HG03025 (cell line): Measurements from ENCODE around the gene CD72.

Experiments
- ATAC-seq: cut with Tn5 transposase; IDR thresholded peaks from one replicate; pipeline ENCODE4 v1.9.1; 2021; ENCODE audit warnings: mild to moderate bottlenecking, moderate library complexity; ENCODE audit not compliant: unreplicated experiment, low FRiP score

The CD72 gene

GRCh38 chr9:35618325-35618727 is at the start of gene CD72:
Gene CD72, minus strand, starts transcription at chr9:35618413. Its CDS starts 110 bp downstream, at chr9:35618303.
- no peak for ATAC-seq

- ATAC-seq, result no peak
Measured at GRCh38 chr9:35667939-35668338, 49.7 kb upstream of the CD72 start.

- ATAC-seq, result no peak
Measured at GRCh38 chr9:35666549-35666948, 48.3 kb upstream of the CD72 start.

GRCh38 chr9:35666045-35666444 is 47.8 kb upstream of the CD72 start:
- ATAC-seq, result no peak

GRCh38 chr9:35665471-35665818 is 47.2 kb upstream of the CD72 start:
- no peak for ATAC-seq

GRCh38 chr9:35664531-35665470 is 46.6 kb upstream of the CD72 start, which contains the start of gene ARHGEF39:
Gene ARHGEF39, minus strand, starts transcription at chr9:35665195. Its CDS starts 26 bp downstream, at chr9:35665169.
- peak; percentile 63 for ATAC-seq

- no peak for ATAC-seq
Measured at GRCh38 chr9:35662437-35662836, 44.2 kb upstream of the CD72 start.

- ATAC-seq, result no peak
Measured at GRCh38 chr9:35661756-35662350, 43.6 kb upstream of the CD72 start.

- no peak for ATAC-seq
Measured at GRCh38 chr9:35660966-35661415, 42.8 kb upstream of the CD72 start.

GRCh38 chr9:35659340-35659739 is 41.1 kb upstream of the CD72 start:
- no peak for ATAC-seq

- ATAC-seq, result no peak
Measured at GRCh38 chr9:35658968-35659220, 40.7 kb upstream of the CD72 start.

- ATAC-seq, result peak; percentile 65
Measured at GRCh38 chr9:35658137-35658967, 40.1 kb upstream of the CD72 start, which contains the start of gene CCDC107. Gene CCDC107, plus strand, starts transcription at chr9:35658292. Its CDS starts 88 bp downstream, at chr9:35658380.

- peak; percentile 80 for ATAC-seq
Measured at GRCh38 chr9:35657546-35658136, 39.4 kb upstream of the CD72 start, which contains the start of gene RMRP. Gene RMRP, minus strand, starts transcription at chr9:35658019.

- peak; percentile 4 for ATAC-seq
Measured at GRCh38 chr9:35656831-35657545, 38.8 kb upstream of the CD72 start.

- ATAC-seq, result no peak
Measured at GRCh38 chr9:35656348-35656747, 38.1 kb upstream of the CD72 start.

GRCh38 chr9:35653611-35654010 is 35.4 kb upstream of the CD72 start:
- no peak for ATAC-seq

GRCh38 chr9:35652829-35653209 is 34.6 kb upstream of the CD72 start:
- no peak for ATAC-seq

- ATAC-seq, result no peak
Measured at GRCh38 chr9:35651956-35652828, 34.0 kb upstream of the CD72 start.
